Transverse colon (tissue), 4 donors: ENCODE measurements around the gene DGKD. TPM values are rescaled to one million over a fixed set of nuclear protein-coding genes. Genes with fewer than 3 reads are reported as not detected.

Source experiments
- DNase-seq: peaks from one replicate; pipeline ENCODE4 v3.0.0-alpha.2; 2019
- H3K27ac ChIP-seq, 4 donors: fragments of 200-600 bp; sonication (generic); 2 replicates each; pipeline ENCODE4 v1.5.1; 2016 to 2018; ENCODE audit warnings: inconsistent platforms in 4 of 4
- H3K27me3 ChIP-seq: fragments of 200-600 bp; sonication (generic); 2 replicates; pipeline ENCODE4 v1.5.1; 2017; ENCODE audit warnings: inconsistent platforms
- H3K36me3 ChIP-seq, 4 donors: fragments of 200-600 bp; sonication (generic); 2 replicates each; pipeline ENCODE4 v1.5.1; 2017 to 2019; ENCODE audit warnings: inconsistent platforms in 4 of 4
- H3K4me1 ChIP-seq, 4 donors: fragments of 200-600 bp; sonication (generic); 2 replicates each; pipeline ENCODE4 v1.5.1; 2017 to 2020; ENCODE audit warnings: inconsistent platforms in 4 of 4
- H3K4me3 ChIP-seq, 4 donors: fragments of 200-600 bp; sonication (generic); 1 replicate in 1 of 4; 2 replicates in 3 of 4; pipeline versions ENCODE4 v1.5.1 to v1.6.1; 2017 to 2019; ENCODE audit warnings: inconsistent platforms in 4 of 4
- H3K9me3 ChIP-seq, 2 donors: fragments of 200-600 bp; sonication (generic); 2 replicates each; pipeline ENCODE4 v1.5.1; 2017 to 2019; ENCODE audit warnings: inconsistent platforms in 2 of 2
- EP300 ChIP-seq: sonication (generic); formaldehyde crosslinking; IDR thresholded peaks from one replicate; pipeline ENCODE4 v1.6.1; 2017; ENCODE audit warnings: antibody characterized with exemption, low read depth
- POLR2A ChIP-seq: fragments of 450-650 bp; IDR thresholded peaks from one replicate; pipeline ENCODE4 v1.6.1; 2016; ENCODE audit warnings: antibody characterized with exemption, mild to moderate bottlenecking, moderate library complexity
- POLR2AphosphoS5 ChIP-seq, 3 donors: sonication (generic); formaldehyde crosslinking; IDR thresholded peaks; one replicate each; pipeline ENCODE4 v1.6.1; 2016; ENCODE audit warnings: antibody characterized with exemption in 3 of 3
- WGBS, 2 donors: methylation state at CpG; one replicate each; pipeline ENCODE4 v1.1.5; 2018; ENCODE audit warnings: low coverage in 1 of 2; 5-methylcytosine and 5-hydroxymethylcytosine counted together
- in situ Hi-C, 4 donors: fragments of 200-750 bp; cut with MboI; loops; one replicate each; pipeline versions ENCODE4 v1.15.0 to v1.15.1; 2017; ENCODE audit warnings: low sequenced_read_pairs in 3 of 4, low pct_ligation_motif_present in 1 of 4, low pct_unique_long_range_greater_than_20kb in 1 of 4
- intact Hi-C: fragments of 100-400 bp; cut with DNase I; formaldehyde crosslinking; loops from one replicate; pipeline ENCODE4 v1.15.1; 2023; ENCODE audit warnings: low total_unique reads
- total RNA-seq, 4 donors: library from RNA; depleted of rRNA; stranded (reverse); fragments of >200 nt; gene quantifications; one replicate each; pipeline ENCODE4 v1.1.0, GENCODE V29; 2016
- TF ChIP-seq, protein P1 (sequence below), 5 experiments: fragments of 200-600 bp in 3 of 5; fragments of 450-650 bp in 2 of 5; sonication (generic) in 3 of 5; IDR thresholded peaks; 1 replicate in 2 of 5; 2 replicates in 3 of 5; pipeline ENCODE4 v1.5.1; 2016 to 2017; ENCODE audit warnings: antibody characterized with exemption in 5 of 5, inconsistent platforms in 3 of 5, mild to moderate bottlenecking in 2 of 5, moderate library complexity in 1 of 5

Gene DGKD
- total RNA-seq, 4 donors from 2014 or later: 55.7 to 166 (median 91.5) TPM

DNA sequence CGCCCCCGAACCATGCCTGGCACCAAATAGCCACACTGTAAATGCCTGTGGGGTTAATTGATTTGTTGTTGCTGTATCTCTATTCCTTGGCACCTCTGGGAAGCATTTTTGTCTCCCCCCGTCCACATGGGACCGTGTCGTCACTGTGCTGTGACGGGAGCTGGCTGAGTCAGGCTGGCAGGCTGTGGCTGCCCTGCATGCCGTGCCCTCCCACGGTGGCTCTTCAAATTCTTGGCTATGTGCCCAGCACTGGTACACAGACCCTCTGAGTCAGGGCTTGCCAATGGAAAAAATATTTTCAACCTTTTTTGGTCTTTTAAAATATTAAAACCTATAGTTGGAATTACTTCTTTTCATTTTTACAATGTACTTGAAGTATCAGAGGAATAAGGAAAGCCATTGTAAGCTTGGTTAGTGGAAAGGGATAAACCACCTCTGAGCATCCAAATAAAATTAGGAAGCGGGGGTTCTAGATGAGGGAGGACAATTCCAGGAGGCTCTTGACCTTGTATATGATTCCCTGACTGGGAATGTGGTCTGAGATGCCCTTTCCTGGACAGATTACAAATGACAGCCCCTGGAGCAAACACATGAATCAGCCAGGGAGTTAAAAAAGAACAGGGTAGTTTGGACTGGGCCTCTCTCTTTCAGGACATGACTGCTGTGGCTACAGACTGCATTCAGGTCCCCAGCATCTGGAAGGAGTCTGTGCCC lies 59.4 kb downstream of the DGKD start:
- peaks cover 21 to 82% (median 55%) of the 10 kb centered on the region in 4 donors for H3K4me1 ChIP-seq

DNA sequence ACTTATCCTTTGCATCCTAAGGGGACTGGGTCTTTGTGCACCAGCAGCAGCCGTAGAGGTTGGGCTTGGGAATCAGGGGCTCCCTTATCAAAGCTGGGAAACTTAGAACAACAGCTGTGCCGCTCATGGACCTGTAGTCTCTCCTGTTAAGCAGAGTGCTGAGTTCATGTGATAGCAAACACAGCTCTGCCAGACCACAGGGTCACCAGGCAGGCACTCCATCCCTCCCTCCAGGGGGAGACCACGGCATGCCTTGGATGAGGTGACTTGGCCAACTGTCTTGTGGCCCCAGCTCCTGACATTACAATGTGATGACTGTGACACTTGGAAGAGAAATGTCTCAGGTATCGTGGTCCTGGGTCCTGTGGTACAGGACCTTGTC lies 60.0 kb downstream of the DGKD start:
- intact Hi-C loops (no loop called here), in situ Hi-C loops (no loop called here)
- DNase-seq: no peak
- peaks cover 25 to 82% (median 54%) of the 10 kb centered on the region in 4 donors for H3K4me1 ChIP-seq
- H3K9me3 ChIP-seq: peaks cover 0 to 9% of the 10 kb centered on the region in 2 donors
- no peak overlapping the region for H3K4me3 ChIP-seq
- H3K27ac ChIP-seq: peak overlapping the region; percentile 63 to 88 (median 75)
- no peaks in the 10 kb centered on the region for H3K36me3 ChIP-seq
- no peaks in the 10 kb centered on the region for H3K27me3 ChIP-seq
- WGBS, 2 donors: 99% methylated on average over 4 of the region's 4 CpGs; no CpG with 5 or more reads in 1 of the 2 donors
- TF ChIP-seq, protein P1, sequence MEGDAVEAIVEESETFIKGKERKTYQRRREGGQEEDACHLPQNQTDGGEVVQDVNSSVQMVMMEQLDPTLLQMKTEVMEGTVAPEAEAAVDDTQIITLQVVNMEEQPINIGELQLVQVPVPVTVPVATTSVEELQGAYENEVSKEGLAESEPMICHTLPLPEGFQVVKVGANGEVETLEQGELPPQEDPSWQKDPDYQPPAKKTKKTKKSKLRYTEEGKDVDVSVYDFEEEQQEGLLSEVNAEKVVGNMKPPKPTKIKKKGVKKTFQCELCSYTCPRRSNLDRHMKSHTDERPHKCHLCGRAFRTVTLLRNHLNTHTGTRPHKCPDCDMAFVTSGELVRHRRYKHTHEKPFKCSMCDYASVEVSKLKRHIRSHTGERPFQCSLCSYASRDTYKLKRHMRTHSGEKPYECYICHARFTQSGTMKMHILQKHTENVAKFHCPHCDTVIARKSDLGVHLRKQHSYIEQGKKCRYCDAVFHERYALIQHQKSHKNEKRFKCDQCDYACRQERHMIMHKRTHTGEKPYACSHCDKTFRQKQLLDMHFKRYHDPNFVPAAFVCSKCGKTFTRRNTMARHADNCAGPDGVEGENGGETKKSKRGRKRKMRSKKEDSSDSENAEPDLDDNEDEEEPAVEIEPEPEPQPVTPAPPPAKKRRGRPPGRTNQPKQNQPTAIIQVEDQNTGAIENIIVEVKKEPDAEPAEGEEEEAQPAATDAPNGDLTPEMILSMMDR (IDR thresholded peaks at IDR 0.05): no peak
- TF ChIP-seq EP300 (no peak), POLR2A (no peak), POLR2AphosphoS5 (IDR thresholded peaks at IDR 0.05) (no peak)

More for the DNA sequence above, 59.4 kb downstream of the DGKD start:
- Histone ChIP-seq H3K4me3 (no peak overlapping the region), H3K27ac (peak overlapping the region; percentile 63 to 88 (median 75)), H3K9me3 (peaks cover 0 to 9% of the 10 kb centered on the region in 2 donors), H3K36me3 (no peaks in the 10 kb centered on the region), H3K27me3 (no peaks in the 10 kb centered on the region)
- 71 to 100% methylated on average over 1 to 9 of the region's 9 CpGs for WGBS, 2 donors
- no peak for DNase-seq
- in situ Hi-C loops: no loop called here
- intact Hi-C loops: no loop called here
- TF ChIP-seq POLR2AphosphoS5 (IDR thresholded peaks at IDR 0.05) (no peak), POLR2A (no peak), EP300 (no peak)
- TF ChIP-seq, protein P1 (IDR thresholded peaks at IDR 0.05): no peak

DNA sequence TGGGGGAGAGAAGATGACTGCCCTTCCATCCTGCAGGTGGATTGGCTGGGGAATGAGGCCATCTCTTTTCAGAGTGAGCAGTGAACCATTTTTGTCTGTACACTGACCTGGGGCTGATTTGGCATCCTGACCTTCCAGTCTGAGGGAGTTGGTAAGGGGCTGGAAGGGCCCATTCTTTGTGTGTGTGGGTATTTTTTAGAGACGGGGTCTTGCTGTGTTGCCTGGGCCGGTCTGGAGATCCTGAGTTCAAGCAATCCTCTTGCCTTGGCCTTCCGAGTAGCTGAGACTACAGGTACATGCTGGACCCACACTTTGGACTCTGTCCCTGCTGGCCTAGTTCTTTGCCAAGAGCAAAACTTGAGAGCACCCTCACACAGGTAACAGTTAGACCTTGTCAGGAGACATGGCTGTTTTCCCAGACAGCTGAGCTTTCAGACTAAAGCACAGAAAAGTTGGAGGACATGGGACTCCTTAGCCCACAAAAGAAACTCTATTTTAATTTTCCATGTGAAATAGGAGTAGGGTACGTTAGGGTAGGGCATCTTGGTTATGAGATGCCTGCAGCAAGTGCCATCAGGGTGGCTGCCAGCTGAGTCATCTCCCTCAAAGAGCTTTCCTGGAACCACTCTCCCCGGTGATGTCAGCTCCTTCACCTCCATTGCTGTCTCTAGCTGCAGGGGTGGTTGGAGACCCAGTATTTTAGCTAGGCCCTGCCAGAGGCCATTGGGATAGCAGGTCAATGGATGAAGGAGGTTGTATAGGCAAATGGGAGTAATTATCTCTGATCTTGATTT lies 60.7 kb downstream of the DGKD start:
- peak overlapping the region; percentile 63 to 88 (median 75) for H3K27ac ChIP-seq
- intact Hi-C loops (no loop called here), in situ Hi-C loops (no loop called here)
- H3K27me3 ChIP-seq: no peaks in the 10 kb centered on the region
- no peaks in the 10 kb centered on the region for H3K36me3 ChIP-seq
- no peak for DNase-seq
- H3K9me3 ChIP-seq: peaks cover 0 to 9% of the 10 kb centered on the region in 2 donors
- no peak overlapping the region for H3K4me3 ChIP-seq
- WGBS, 2 donors: 79% methylated on average over 5 of the region's 5 CpGs; no CpG with 5 or more reads in 1 of the 2 donors
- no peak for TF ChIP-seq POLR2A
- TF ChIP-seq, protein P1 (IDR thresholded peaks at IDR 0.05): no peak
- TF ChIP-seq POLR2AphosphoS5 (IDR thresholded peaks at IDR 0.05): no peak
- TF ChIP-seq EP300: no peak
- peaks cover 32 to 83% (median 57%) of the 10 kb centered on the region in 4 donors for H3K4me1 ChIP-seq

DNA sequence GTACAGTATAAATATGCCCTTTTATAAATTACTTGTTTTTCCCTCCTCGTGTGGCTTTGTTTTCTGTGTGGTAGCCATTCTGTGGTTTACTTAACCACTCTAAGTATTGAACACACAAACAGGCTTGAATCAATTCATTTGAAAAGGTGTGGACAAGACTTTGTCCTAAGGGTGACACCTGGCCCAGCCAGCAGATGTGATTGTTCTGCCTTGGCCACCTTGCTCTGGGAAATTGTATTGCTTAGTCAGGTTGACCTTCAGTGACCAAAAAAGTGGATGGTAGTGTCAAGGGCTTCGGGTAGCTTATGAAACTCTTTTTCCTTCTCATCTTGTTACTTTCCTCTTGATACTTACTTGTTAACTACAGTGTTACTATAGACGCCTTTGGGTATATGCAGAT lies 61.9 kb downstream of the DGKD start:
- in situ Hi-C loops: no loop called here
- H3K9me3 ChIP-seq: peaks cover 0 to 8% of the 10 kb centered on the region in 2 donors
- H3K4me1 ChIP-seq: peaks cover 36 to 83% (median 62%) of the 10 kb centered on the region in 4 donors
- H3K27me3 ChIP-seq: no peaks in the 10 kb centered on the region
- peak overlapping the region; percentile 63 to 88 (median 75) for H3K27ac ChIP-seq
- H3K4me3 ChIP-seq: no peak overlapping the region
- 50 to 57% methylated on average over 2 to 3 of the region's 3 CpGs for WGBS, 2 donors
- no peak for TF ChIP-seq POLR2A
- TF ChIP-seq POLR2AphosphoS5 (IDR thresholded peaks at IDR 0.05): peak in 1 of 3 donors; percentile 45
- H3K36me3 ChIP-seq: no peaks in the 10 kb centered on the region
- no peak for DNase-seq
- intact Hi-C loops: no loop called here
